Caco-2 (cell line): ENCODE results near the gene SPPL2A. TPM values are rescaled to one million over a fixed set of nuclear protein-coding genes. Genes with fewer than 3 reads are reported as not detected.
"Not testable (repeated sequence)": the region's sequence is repeated elsewhere in the genome, so short reads cannot be mapped to it uniquely, and the experiment has no call there.

ENCODE experiments used
- BruUV-seq: library from RNA; stranded (reverse); fragments of 400-500 nt; replicated peaks from 2 replicates; lab custom pipeline; 2021; lab: Mats Ljungman, UMichigan
- CTCF ChIA-PET: fragments of 300-600 bp; sonication (Branson Sonifier 250); formaldehyde crosslinking; loops from one replicate; lab custom pipeline; 2022; ENCODE audit warnings: antibody characterized with exemption; lab: Charles Lee
- POLR2A ChIA-PET: fragments of 300-600 bp; sonication (Branson Sonifier 250); formaldehyde crosslinking; loops from one replicate; lab custom pipeline; 2022; ENCODE audit warnings: antibody characterized with exemption; lab: Charles Lee
- DNase-seq, 2 experiments: peaks; one replicate each; pipeline versions ENCODE4 v3.0.0 to v3.0.0-alpha.2; 2020 to 2022
- H3K27me3 ChIP-seq: replicated peaks from 2 replicates; pipeline ENCODE4 v1.6.0; 2011; ENCODE audit warnings: low read length; ENCODE audit not compliant: control insufficient read depth, insufficient read depth
- H3K36me3 ChIP-seq: 2 replicates; pipeline ENCODE4 v1.5.1; 2011; ENCODE audit warnings: low read length; ENCODE audit not compliant: control insufficient read depth, insufficient read depth
- H3K4me1 ChIP-seq: fragments of 250-450 bp; sonication (Bioruptor Pico); 2 replicates; pipeline ENCODE4 v1.5.1; 2020; ENCODE audit warnings: mild to moderate bottlenecking
- H3K4me3 ChIP-seq: 2 replicates; pipeline ENCODE4 v1.5.1; 2011; ENCODE audit warnings: low read depth, mild to moderate bottlenecking, control low read depth, low read length
- H3K9me3 ChIP-seq: fragments of 250-450 bp; sonication (Bioruptor Pico); 2 replicates; pipeline ENCODE4 v1.5.1; 2020; ENCODE audit warnings: mild to moderate bottlenecking, moderate library complexity
- H3K27ac Mint-ChIP-seq: one replicate; pipeline ENCODE4 v1.8.0; 2022; ENCODE audit warnings: mixed read lengths; ENCODE audit not compliant: unreplicated experiment
- H3K27me3 Mint-ChIP-seq: one replicate; pipeline ENCODE4 v1.8.0; 2022; ENCODE audit warnings: mixed read lengths; ENCODE audit not compliant: insufficient read depth, unreplicated experiment
- H3K36me3 Mint-ChIP-seq: one replicate; pipeline ENCODE4 v1.8.0; 2022; ENCODE audit warnings: mild to moderate bottlenecking, mixed read lengths; ENCODE audit not compliant: insufficient read depth, unreplicated experiment
- H3K4me1 Mint-ChIP-seq: one replicate; pipeline ENCODE4 v1.8.0; 2022; ENCODE audit warnings: low read depth, mixed read lengths; ENCODE audit not compliant: unreplicated experiment
- H3K4me3 Mint-ChIP-seq: one replicate; pipeline ENCODE4 v1.8.0; 2022; ENCODE audit warnings: mild to moderate bottlenecking, moderate library complexity, mixed read lengths; ENCODE audit not compliant: unreplicated experiment
- H3K9me3 Mint-ChIP-seq: one replicate; pipeline ENCODE4 v1.8.0; 2022; ENCODE audit warnings: mixed read lengths; ENCODE audit not compliant: unreplicated experiment
- CTCF ChIP-seq, 2 experiments: fragments of 200-600 bp in 1 of 2; IDR thresholded peaks; 1 replicate in 1 of 2; 2 replicates in 1 of 2; pipeline versions ENCODE4 v1.5.1 to v1.8.0; 2011 to 2022; ENCODE audit warnings: antibody characterized with exemption in 1 of 2, control low read depth in 1 of 2, inconsistent platforms in 1 of 2, low read depth in 1 of 2, low read length in 1 of 2, mild to moderate bottlenecking in 1 of 2, moderate library complexity in 1 of 2; ENCODE audit not compliant: insufficient read depth in 1 of 2, severe bottlenecking in 1 of 2, unreplicated experiment in 1 of 2
- intact Hi-C: fragments of 100-400 bp; cut with micrococcal nuclease; formaldehyde crosslinking; loops from one replicate; pipeline ENCODE4 v1.10.0; 2022; ENCODE audit not compliant: unreplicated experiment
- total RNA-seq: library from RNA; stranded (reverse); gene quantifications from 2 replicates; pipeline ENCODE4 v1.2.3, GENCODE V29; 2022

SPPL2A gene
- total RNA-seq, 1 experiment from 2014 or later: 131 TPM

GRCh38 chr15:50698101-50698500 is 67.4 kb downstream of the SPPL2A start:
- TF ChIP-seq CTCF (IDR thresholded peaks at IDR 0.05; ENCODE audit: insufficient read depth in 1 of 2, low read depth in 1 of 2, low read length in 1 of 2, severe bottlenecking in 1 of 2, unreplicated experiment in 1 of 2): no peak
- CTCF ChIA-PET: no interaction called here

GRCh38 chr15:50697109-50697797 is 68.3 kb downstream of the SPPL2A start:
- Histone ChIP-seq H3K36me3 (no peaks in the 10 kb centered on the region), H3K9me3 (no peaks in the 10 kb centered on the region), H3K4me1 (peaks cover 4% of the 10 kb centered on the region), H3K27me3 (no peaks in the 10 kb centered on the region), H3K4me3 (no peak overlapping the region)
- no peak for TF ChIP-seq CTCF (IDR thresholded peaks at IDR 0.05; ENCODE audit: insufficient read depth in 1 of 2, low read depth in 1 of 2, low read length in 1 of 2, severe bottlenecking in 1 of 2, unreplicated experiment in 1 of 2)
- H3K27me3 Mint-ChIP-seq: no peaks in the 10 kb centered on the region
- H3K4me3 Mint-ChIP-seq: no peak overlapping the region
- DNase-seq: no peak
- H3K9me3 Mint-ChIP-seq: no peaks in the 10 kb centered on the region
- ChIA-PET CTCF (no interaction called here), POLR2A (no interaction called here)
- intact Hi-C loops: no loop called here
- no peaks in the 10 kb centered on the region for H3K36me3 Mint-ChIP-seq
- peaks cover 6% of the 10 kb centered on the region for H3K4me1 Mint-ChIP-seq
- no peak overlapping the region for H3K27ac Mint-ChIP-seq
- BruUV-seq: no TSS peak

More at GRCh38 chr15:50698101-50698500, 67.4 kb downstream of the SPPL2A start:
- H3K4me3 Mint-ChIP-seq: no peak overlapping the region
- Histone ChIP-seq H3K4me3 (no peak overlapping the region), H3K4me1 (peaks cover 4% of the 10 kb centered on the region), H3K27me3 (no peaks in the 10 kb centered on the region), H3K9me3 (no peaks in the 10 kb centered on the region), H3K36me3 (no peaks in the 10 kb centered on the region)
- POLR2A ChIA-PET: interaction anchor here (0.7 kb wide), 1 partner anchor 148 kb away, joined by 3 read pairs; no protein-coding TSS in a partner anchor
- no peak overlapping the region for H3K27ac Mint-ChIP-seq
- DNase-seq: no peak
- H3K9me3 Mint-ChIP-seq: no peaks in the 10 kb centered on the region
- no TSS peak for BruUV-seq
- H3K4me1 Mint-ChIP-seq: peaks cover 6% of the 10 kb centered on the region
- intact Hi-C loops: no loop called here
- no peaks in the 10 kb centered on the region for H3K36me3 Mint-ChIP-seq
- no peaks in the 10 kb centered on the region for H3K27me3 Mint-ChIP-seq

GRCh38 chr15:50694634-50695165 is 70.8 kb downstream of the SPPL2A start:
- H3K27me3 ChIP-seq, H3K36me3 Mint-ChIP-seq, H3K4me1 Mint-ChIP-seq, H3K27ac Mint-ChIP-seq, H3K27me3 Mint-ChIP-seq, H3K4me3 Mint-ChIP-seq, BruUV-seq, H3K9me3 Mint-ChIP-seq, POLR2A ChIA-PET, CTCF ChIA-PET, H3K9me3 ChIP-seq, H3K4me1 ChIP-seq, H3K36me3 ChIP-seq, DNase-seq, intact Hi-C loops, H3K4me3 ChIP-seq: not testable (repeated sequence)
